H9 (cell line): Measurements from ENCODE around the gene RETN. TPM values are rescaled to one million over a fixed set of nuclear protein-coding genes. Genes with fewer than 3 reads are reported as not detected.
A peak's percentile ranks its signal among the peaks of the same experiment; 100 is the strongest.

Source experiments
- DNase-seq: peaks from one replicate; pipeline ENCODE4 v3.0.0-alpha.2; 2017
- H2AFZ ChIP-seq: one replicate; pipeline ENCODE4 v1.6.1; 2013; ENCODE audit warnings: mild to moderate bottlenecking, low read length, control low read depth, moderate library complexity
- H2AK5ac ChIP-seq: 2 replicates; pipeline ENCODE4 v1.6.1; 2013; ENCODE audit warnings: low read length, control low read depth, mixed read lengths; ENCODE audit not compliant: insufficient read length
- H2BK120ac ChIP-seq: one replicate; pipeline ENCODE4 v1.6.1; 2013; ENCODE audit warnings: low read depth, mild to moderate bottlenecking, low read length, control low read depth, inconsistent platforms; ENCODE audit not compliant: poor library complexity, severe bottlenecking
- H2BK12ac ChIP-seq: 2 replicates; pipeline ENCODE4 v1.6.1; 2013; ENCODE audit warnings: low read length, control low read depth, mixed read lengths, low read depth; ENCODE audit not compliant: insufficient read length
- H2BK15ac ChIP-seq: 2 replicates; pipeline ENCODE4 v1.6.1; 2013; ENCODE audit warnings: low read depth, low read length, control low read depth
- H2BK20ac ChIP-seq: one replicate; pipeline ENCODE4 v1.6.1; 2013; ENCODE audit warnings: low read depth, mild to moderate bottlenecking, low read length, control low read depth, inconsistent platforms; ENCODE audit not compliant: poor library complexity, severe bottlenecking
- H2BK5ac ChIP-seq: 2 replicates; pipeline ENCODE4 v1.6.1; 2013; ENCODE audit warnings: low read length, control low read depth, mixed read lengths; ENCODE audit not compliant: insufficient read length
- H3K14ac ChIP-seq: 2 replicates; pipeline ENCODE4 v1.6.1; 2013; ENCODE audit warnings: low read length, control low read depth; ENCODE audit not compliant: insufficient read depth
- H3K18ac ChIP-seq: 2 replicates; pipeline ENCODE4 v1.6.1; 2013; ENCODE audit warnings: low read depth, mild to moderate bottlenecking, mixed read lengths, low read length, control low read depth; ENCODE audit not compliant: insufficient read length
- H3K23ac ChIP-seq: 2 replicates; pipeline ENCODE4 v1.6.1; 2013; ENCODE audit warnings: low read length, control low read depth, mixed read lengths, low read depth; ENCODE audit not compliant: insufficient read length
- H3K23me2 ChIP-seq: 2 replicates; pipeline ENCODE4 v1.6.1; 2013; ENCODE audit warnings: low read depth, mild to moderate bottlenecking, mixed read lengths, low read length, control low read depth; ENCODE audit not compliant: insufficient read length, poor library complexity, severe bottlenecking
- H3K27ac ChIP-seq: 2 replicates; pipeline ENCODE4 v1.5.1; 2013; ENCODE audit warnings: low read length, control low read depth, mixed read lengths, low read depth; ENCODE audit not compliant: insufficient read length
- H3K27me3 ChIP-seq: 2 replicates; pipeline ENCODE4 v1.6.1; 2013; ENCODE audit warnings: low read length, control low read depth, inconsistent platforms; ENCODE audit not compliant: insufficient read depth
- H3K4ac ChIP-seq: 2 replicates; pipeline ENCODE4 v1.6.1; 2013; ENCODE audit warnings: low read depth, mild to moderate bottlenecking, control low read depth, inconsistent platforms, low read length, moderate library complexity
- H3K4me1 ChIP-seq: 2 replicates; pipeline ENCODE4 v1.6.1; 2013; ENCODE audit warnings: low read length, control low read depth, inconsistent platforms; ENCODE audit not compliant: insufficient read depth
- H3K4me2 ChIP-seq: 2 replicates; pipeline ENCODE4 v1.6.1; 2013; ENCODE audit warnings: low read length, control low read depth, mixed read lengths; ENCODE audit not compliant: insufficient read length, insufficient read depth
- H3K56ac ChIP-seq: 2 replicates; pipeline ENCODE4 v1.6.1; 2013; ENCODE audit warnings: low read depth, mild to moderate bottlenecking, mixed read lengths, low read length, control low read depth; ENCODE audit not compliant: insufficient read length
- H3K79me1 ChIP-seq: 2 replicates; pipeline ENCODE4 v1.6.1; 2013; ENCODE audit warnings: low read depth, mild to moderate bottlenecking, moderate library complexity, low read length, control low read depth, inconsistent platforms; ENCODE audit not compliant: insufficient read depth, poor library complexity, severe bottlenecking
- H3K79me2 ChIP-seq: 2 replicates; pipeline ENCODE4 v1.6.1; 2013; ENCODE audit warnings: low read length, control low read depth, inconsistent platforms; ENCODE audit not compliant: insufficient read depth
- H3K9ac ChIP-seq: 2 replicates; pipeline ENCODE4 v1.6.1; 2013; ENCODE audit warnings: low read length, control low read depth, mixed read lengths; ENCODE audit not compliant: insufficient read length; ENCODE audit errors: extremely low read depth
- H3K9me3 ChIP-seq: one replicate; pipeline ENCODE4 v1.6.1; 2013; ENCODE audit warnings: low read depth, low read length, inconsistent platforms; ENCODE audit not compliant: control insufficient read depth
- H3T11ph ChIP-seq: one replicate; pipeline ENCODE4 v1.6.1; 2013; ENCODE audit warnings: mild to moderate bottlenecking, low read length, control low read depth, inconsistent platforms
- H4K20me1 ChIP-seq: one replicate; pipeline ENCODE4 v1.6.1; 2013; ENCODE audit not compliant: control insufficient read depth, insufficient read length, insufficient read depth
- H4K5ac ChIP-seq: 2 replicates; pipeline ENCODE4 v1.6.1; 2013; ENCODE audit warnings: low read depth, mild to moderate bottlenecking, mixed read lengths, low read length, control low read depth; ENCODE audit not compliant: insufficient read length
- H4K8ac ChIP-seq: replicated peaks from 2 replicates; pipeline ENCODE4 v1.6.1; 2013; ENCODE audit warnings: low read length, control low read depth, mixed read lengths, low read depth; ENCODE audit not compliant: insufficient read length
- H4K91ac ChIP-seq: 2 replicates; pipeline ENCODE4 v1.6.1; 2013; ENCODE audit warnings: low read depth, mild to moderate bottlenecking, moderate library complexity, mixed read lengths, low read length, control low read depth; ENCODE audit not compliant: insufficient read length
- H3K27ac Mint-ChIP-seq, 3 experiments: 2 replicates in 2 of 3; 3 replicates in 1 of 3; pipeline ENCODE4 v1.8.0; 2020 to 2021; ENCODE audit warnings: mixed read lengths in 3 of 3, mild to moderate bottlenecking in 1 of 3, moderate library complexity in 1 of 3
- H3K27me3 Mint-ChIP-seq: 2 replicates; pipeline ENCODE4 v1.8.0; 2021; ENCODE audit warnings: low read depth, mild to moderate bottlenecking, moderate library complexity, mixed read lengths
- H3K36me3 Mint-ChIP-seq, 3 experiments: 2 replicates in 2 of 3; 3 replicates in 1 of 3; pipeline ENCODE4 v1.8.0; 2020 to 2021; ENCODE audit warnings: low read depth in 3 of 3, mixed read lengths in 3 of 3; ENCODE audit not compliant: insufficient read depth in 1 of 3
- H3K4me1 Mint-ChIP-seq, 2 experiments: 2 replicates each; pipeline ENCODE4 v1.8.0; 2020; ENCODE audit warnings: mixed read lengths in 2 of 2
- H3K4me3 Mint-ChIP-seq, 2 experiments: 2 replicates in 1 of 2; 3 replicates in 1 of 2; pipeline ENCODE4 v1.8.0; 2020 to 2021; ENCODE audit warnings: mild to moderate bottlenecking in 2 of 2, mixed read lengths in 2 of 2, moderate library complexity in 1 of 2
- H3K9me3 Mint-ChIP-seq, 2 experiments: 2 replicates in 1 of 2; 3 replicates in 1 of 2; pipeline ENCODE4 v1.8.0; 2020; ENCODE audit warnings: mild to moderate bottlenecking in 2 of 2, mixed read lengths in 2 of 2, moderate library complexity in 1 of 2
- WGBS: extraction: QIAGEN DNeasy Blood & Tissue Kit; methylation state at CpG from one replicate; pipeline ENCODE4 v1.1.7; 2013; ENCODE audit warnings: missing lambda C conversion rate, low lambda C conversion rate, mixed read lengths; ENCODE audit not compliant: insufficient read length; ENCODE audit errors: extremely low coverage; 5-methylcytosine and 5-hydroxymethylcytosine counted together
- total RNA-seq: library from RNA; stranded (reverse); gene quantifications from 2 replicates; pipeline ENCODE4 v1.2.1, GENCODE V29; 2021
- TF ChIP-seq, protein P1 (sequence below): fragments of 200-600 bp; sonication (generic); conservative IDR thresholded peaks from 3 replicates; pipeline ENCODE4 v1.8.0; 2021; ENCODE audit warnings: antibody characterized with exemption, mild to moderate bottlenecking

The RETN gene
- total RNA-seq, 1 experiment from 2014 or later, result not detected

- Histone ChIP-seq H3K18ac (no peak overlapping the region), H3K4ac (no peak overlapping the region), H4K20me1 (no peaks in the 10 kb centered on the region), H2BK120ac (no peak overlapping the region), H3K79me2 (no peaks in the 10 kb centered on the region), H4K8ac (no peak overlapping the region), H4K91ac (no peak overlapping the region), H2AFZ (no peak overlapping the region), H3K9me3 (no peaks in the 10 kb centered on the region), H2BK15ac (no peak overlapping the region), H3K4me2 (peak overlapping the region; percentile 57), H3T11ph (no peak overlapping the region), H3K14ac (no peak overlapping the region), H3K4me1 (no peaks in the 10 kb centered on the region), H3K9ac (no peak overlapping the region), H2BK20ac (no peak overlapping the region), H3K79me1 (no peaks in the 10 kb centered on the region), H4K5ac (no peak overlapping the region), H3K56ac (no peak overlapping the region), H3K27ac (no peak overlapping the region), H2BK12ac (no peak overlapping the region), H2BK5ac (no peak overlapping the region), H3K23me2 (peaks cover 6% of the 10 kb centered on the region), H3K23ac (no peak overlapping the region), H2AK5ac (no peak overlapping the region), H3K27me3 (peaks cover 2% of the 10 kb centered on the region; the same call in 1 of the 2 replicates)
- Mint-ChIP-seq H3K27me3 (peaks cover 90% of the 10 kb centered on the region), H3K4me1 (peaks cover 0 to 12% of the 10 kb centered on the region in 2 experiments; a peak in 3 of 4 replicates), H3K36me3 (no peaks in the 10 kb centered on the region; a peak in 1 of 7 replicates), H3K4me3 (peak overlapping the region; percentile 77 to 93), H3K27ac (no peak overlapping the region), H3K9me3 (peaks cover 0 to 7% of the 10 kb centered on the region in 2 experiments; a peak in 2 of 5 replicates)
- WGBS, result no CpG with 5 or more reads among the region's 9 CpGs
- TF ChIP-seq, protein P1, sequence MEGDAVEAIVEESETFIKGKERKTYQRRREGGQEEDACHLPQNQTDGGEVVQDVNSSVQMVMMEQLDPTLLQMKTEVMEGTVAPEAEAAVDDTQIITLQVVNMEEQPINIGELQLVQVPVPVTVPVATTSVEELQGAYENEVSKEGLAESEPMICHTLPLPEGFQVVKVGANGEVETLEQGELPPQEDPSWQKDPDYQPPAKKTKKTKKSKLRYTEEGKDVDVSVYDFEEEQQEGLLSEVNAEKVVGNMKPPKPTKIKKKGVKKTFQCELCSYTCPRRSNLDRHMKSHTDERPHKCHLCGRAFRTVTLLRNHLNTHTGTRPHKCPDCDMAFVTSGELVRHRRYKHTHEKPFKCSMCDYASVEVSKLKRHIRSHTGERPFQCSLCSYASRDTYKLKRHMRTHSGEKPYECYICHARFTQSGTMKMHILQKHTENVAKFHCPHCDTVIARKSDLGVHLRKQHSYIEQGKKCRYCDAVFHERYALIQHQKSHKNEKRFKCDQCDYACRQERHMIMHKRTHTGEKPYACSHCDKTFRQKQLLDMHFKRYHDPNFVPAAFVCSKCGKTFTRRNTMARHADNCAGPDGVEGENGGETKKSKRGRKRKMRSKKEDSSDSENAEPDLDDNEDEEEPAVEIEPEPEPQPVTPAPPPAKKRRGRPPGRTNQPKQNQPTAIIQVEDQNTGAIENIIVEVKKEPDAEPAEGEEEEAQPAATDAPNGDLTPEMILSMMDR, result no peak
- DNase-seq, result no peak
Observed at GRCh38 chr19:7669641-7670040, 792 bp downstream of the RETN start.
